RWPE1 (cell line): ENCODE measurements around the gene EML5.

Source experiments
- CTCF ChIA-PET: fragments of 350-600 bp; sonication (Branson Sonifier 250); formaldehyde crosslinking; extraction: SDS; loops from one replicate; lab custom pipeline; 2021; lab: Yijun Ruan, JAX
- POLR2A ChIA-PET: fragments of 400-600 bp; formaldehyde crosslinking; extraction: SDS; loops from one replicate; lab custom pipeline; 2020; ENCODE audit warnings: antibody characterized with exemption; ENCODE audit not compliant: low non-redundant PET; lab: Yijun Ruan, JAX
- DNase-seq: peaks from one replicate; pipeline ENCODE4 v3.0.0; 2012; ENCODE audit warnings: low spot score
- H3K27ac ChIP-seq: fragments of 450-650 bp; 2 replicates; pipeline ENCODE4 v1.5.1; 2017
- TF ChIP-seq, protein P1 (sequence below): fragments of 450-650 bp; conservative IDR thresholded peaks from 2 replicates; pipeline ENCODE4 v1.5.1; 2017; ENCODE audit warnings: low read depth, mild to moderate bottlenecking

EML5 gene

DNA sequence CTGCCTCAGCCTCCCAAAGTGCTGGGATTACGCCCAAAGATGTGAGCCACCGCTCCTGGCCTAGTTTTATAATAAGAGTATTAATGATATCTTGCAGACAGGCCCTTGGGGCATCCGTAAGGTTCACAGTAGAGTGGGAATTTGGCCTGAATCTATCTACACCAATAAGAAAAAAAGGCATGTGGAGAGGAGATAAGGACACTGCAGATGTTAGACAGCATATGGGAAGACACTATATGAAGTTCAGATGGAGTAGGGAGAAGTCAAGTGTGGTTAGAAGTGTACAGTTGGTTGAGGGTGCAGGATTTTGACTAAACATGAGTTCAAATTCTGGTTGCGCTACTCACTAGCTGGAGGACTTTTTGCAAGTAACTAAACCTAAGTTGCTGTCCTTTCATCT is 23.2 kb upstream of the EML5 start:
- TF ChIP-seq, protein P1, sequence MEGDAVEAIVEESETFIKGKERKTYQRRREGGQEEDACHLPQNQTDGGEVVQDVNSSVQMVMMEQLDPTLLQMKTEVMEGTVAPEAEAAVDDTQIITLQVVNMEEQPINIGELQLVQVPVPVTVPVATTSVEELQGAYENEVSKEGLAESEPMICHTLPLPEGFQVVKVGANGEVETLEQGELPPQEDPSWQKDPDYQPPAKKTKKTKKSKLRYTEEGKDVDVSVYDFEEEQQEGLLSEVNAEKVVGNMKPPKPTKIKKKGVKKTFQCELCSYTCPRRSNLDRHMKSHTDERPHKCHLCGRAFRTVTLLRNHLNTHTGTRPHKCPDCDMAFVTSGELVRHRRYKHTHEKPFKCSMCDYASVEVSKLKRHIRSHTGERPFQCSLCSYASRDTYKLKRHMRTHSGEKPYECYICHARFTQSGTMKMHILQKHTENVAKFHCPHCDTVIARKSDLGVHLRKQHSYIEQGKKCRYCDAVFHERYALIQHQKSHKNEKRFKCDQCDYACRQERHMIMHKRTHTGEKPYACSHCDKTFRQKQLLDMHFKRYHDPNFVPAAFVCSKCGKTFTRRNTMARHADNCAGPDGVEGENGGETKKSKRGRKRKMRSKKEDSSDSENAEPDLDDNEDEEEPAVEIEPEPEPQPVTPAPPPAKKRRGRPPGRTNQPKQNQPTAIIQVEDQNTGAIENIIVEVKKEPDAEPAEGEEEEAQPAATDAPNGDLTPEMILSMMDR = no peak
- H3K27ac ChIP-seq = no peak overlapping the region
- POLR2A ChIA-PET = no interaction called here
- no peak for DNase-seq
- CTCF ChIA-PET = interaction anchor here (0.6 kb wide), 1 partner anchor 688 kb away, joined by 8 read pairs; no protein-coding TSS in a partner anchor

DNA sequence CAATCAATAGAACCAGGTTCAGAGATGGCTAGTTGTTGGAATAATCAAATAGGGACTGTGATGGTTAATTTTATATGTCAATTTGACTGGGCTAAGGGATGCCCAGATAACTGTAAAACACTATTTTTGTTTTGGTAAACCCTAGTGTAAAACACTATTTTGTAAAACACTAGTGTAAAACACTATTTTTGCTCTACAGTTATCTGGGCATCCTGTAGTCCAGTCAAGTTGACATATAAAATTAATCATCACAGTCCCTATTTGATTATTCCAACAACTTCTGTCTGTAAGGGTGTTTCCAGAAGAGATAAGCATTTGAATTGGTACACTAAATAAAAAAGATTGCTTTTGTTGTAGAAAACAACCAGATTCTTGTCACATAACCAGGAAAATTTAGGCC is 15.6 kb upstream of the EML5 start:
- POLR2A ChIA-PET = no interaction called here
- no peak overlapping the region for H3K27ac ChIP-seq
- TF ChIP-seq, protein P1 = no peak
- DNase-seq = no peak
- CTCF ChIA-PET = no interaction called here

- ChIA-PET CTCF (interaction anchor here (0.6 kb wide), 1 partner anchor 218 kb away, joined by 3 read pairs; no protein-coding TSS in a partner anchor), POLR2A (no interaction called here)
- TF ChIP-seq, protein P1 = no peak
- no peak for DNase-seq
- no peak overlapping the region for H3K27ac ChIP-seq
Measured at GRCh38 chr14:88804477-88804876, 11.7 kb upstream of the EML5 start.

- POLR2A ChIA-PET = no interaction called here
- TF ChIP-seq, protein P1 = no peak
- CTCF ChIA-PET = interaction anchor here (0.6 kb wide), 1 partner anchor 219 kb away, joined by 3 read pairs; no protein-coding TSS in a partner anchor
- H3K27ac ChIP-seq = no peak overlapping the region
- DNase-seq = no peak
Measured at GRCh38 chr14:88804035-88804434, 11.3 kb upstream of the EML5 start.

GRCh38 chr14:88802596-88802995 is 9.8 kb upstream of the EML5 start:
- TF ChIP-seq, protein P1 = no peak
- no peak overlapping the region for H3K27ac ChIP-seq
- CTCF ChIA-PET = no interaction called here
- POLR2A ChIA-PET = no interaction called here
- no peak for DNase-seq

GRCh38 chr14:88799522-88799921 is 6.8 kb upstream of the EML5 start:
- ChIA-PET CTCF (no interaction called here), POLR2A (no interaction called here)
- H3K27ac ChIP-seq = no peak overlapping the region
- no peak for DNase-seq
- TF ChIP-seq, protein P1 = no peak
